ENCODE data around the gene SYT1.

DNA sequence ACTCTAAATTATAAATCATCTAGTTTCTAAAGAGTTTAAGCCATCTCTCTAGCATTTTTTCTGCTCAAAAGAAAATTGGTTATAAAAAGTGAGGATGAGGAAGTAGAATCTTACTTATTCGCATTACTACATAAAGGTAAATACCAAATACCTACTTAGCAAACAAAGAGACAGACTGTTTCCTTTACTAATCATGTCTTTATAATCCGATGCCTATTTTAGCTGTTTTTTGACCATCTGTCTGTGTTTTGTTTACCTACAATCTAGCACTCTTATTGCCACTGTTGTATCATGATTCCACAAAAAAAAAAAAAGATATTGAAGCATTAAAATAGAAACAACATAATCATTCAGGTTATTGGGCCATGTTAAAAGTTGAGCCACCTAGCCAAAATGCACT, 430.0 kb downstream of the SYT1 start:
- TF ChIP-seq, protein P1, sequence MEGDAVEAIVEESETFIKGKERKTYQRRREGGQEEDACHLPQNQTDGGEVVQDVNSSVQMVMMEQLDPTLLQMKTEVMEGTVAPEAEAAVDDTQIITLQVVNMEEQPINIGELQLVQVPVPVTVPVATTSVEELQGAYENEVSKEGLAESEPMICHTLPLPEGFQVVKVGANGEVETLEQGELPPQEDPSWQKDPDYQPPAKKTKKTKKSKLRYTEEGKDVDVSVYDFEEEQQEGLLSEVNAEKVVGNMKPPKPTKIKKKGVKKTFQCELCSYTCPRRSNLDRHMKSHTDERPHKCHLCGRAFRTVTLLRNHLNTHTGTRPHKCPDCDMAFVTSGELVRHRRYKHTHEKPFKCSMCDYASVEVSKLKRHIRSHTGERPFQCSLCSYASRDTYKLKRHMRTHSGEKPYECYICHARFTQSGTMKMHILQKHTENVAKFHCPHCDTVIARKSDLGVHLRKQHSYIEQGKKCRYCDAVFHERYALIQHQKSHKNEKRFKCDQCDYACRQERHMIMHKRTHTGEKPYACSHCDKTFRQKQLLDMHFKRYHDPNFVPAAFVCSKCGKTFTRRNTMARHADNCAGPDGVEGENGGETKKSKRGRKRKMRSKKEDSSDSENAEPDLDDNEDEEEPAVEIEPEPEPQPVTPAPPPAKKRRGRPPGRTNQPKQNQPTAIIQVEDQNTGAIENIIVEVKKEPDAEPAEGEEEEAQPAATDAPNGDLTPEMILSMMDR (IDR thresholded peaks at IDR 0.05) = no peak
- TF ChIP-seq POLR2A (IDR thresholded peaks at IDR 0.05) = no peak

All from uterus (tissue), 2 donors.